H54 (cell line): Measurements from ENCODE around the gene KCNJ10.

ENCODE experiments used
- DNase-seq: peaks from one replicate; pipeline ENCODE4 v3.0.0; 2011; ENCODE audit warnings: low spot score, mixed read lengths; ENCODE audit not compliant: insufficient read length
- FAIRE-seq: peaks from 3 replicates; lab custom pipeline; 2011; peaks lifted over from hg19 to GRCh38; lab: Jason Lieb, UNC
- POLR2A ChIP-seq: IDR thresholded peaks from 2 replicates; pipeline ENCODE4 v1.6.1; 2011; ENCODE audit warnings: low read depth, mild to moderate bottlenecking, low read length

Gene KCNJ10

DNA sequence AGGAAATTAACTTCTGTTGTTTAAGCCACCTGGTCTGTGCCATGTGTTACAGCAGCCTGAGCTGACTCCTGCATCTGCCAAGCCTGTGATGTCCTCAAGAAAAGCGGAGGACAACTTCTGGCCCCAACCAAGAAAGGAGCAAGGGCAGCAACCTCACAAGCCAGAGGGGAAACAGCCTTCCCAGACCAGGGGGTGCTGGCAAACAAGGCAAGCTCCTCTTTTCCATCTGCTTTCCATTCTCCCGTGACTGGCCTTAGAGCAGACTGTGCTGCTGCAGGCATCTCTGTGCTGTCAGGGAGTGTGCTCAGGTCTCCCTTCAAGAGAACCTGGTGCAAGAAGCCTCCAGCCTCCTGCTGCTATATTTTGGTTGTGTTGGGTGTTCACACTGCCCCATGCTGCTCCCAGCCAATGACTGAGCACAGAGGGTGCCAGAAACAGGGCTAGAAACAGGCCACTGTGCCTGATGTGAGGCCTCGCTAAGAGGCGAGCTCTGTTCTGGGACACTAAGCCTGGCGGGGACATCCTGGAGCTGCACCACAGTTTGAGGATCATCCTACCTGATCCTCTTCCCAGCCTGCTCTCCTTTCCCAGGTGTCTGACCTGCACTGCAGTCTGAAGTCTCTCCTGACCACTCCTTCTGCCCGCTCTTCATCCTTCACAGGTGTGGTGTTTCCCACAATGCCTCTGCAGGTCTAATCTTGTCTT is 88.5 kb downstream of the KCNJ10 start:
- no peak for DNase-seq
- FAIRE-seq, result no peak
- no peak for TF ChIP-seq POLR2A

GRCh38 chr1:159980786-159981185 is 89.2 kb downstream of the KCNJ10 start:
- DNase-seq, result no peak
- no peak for TF ChIP-seq POLR2A

GRCh38 chr1:159980076-159980475 is 89.9 kb downstream of the KCNJ10 start:
- no peak for TF ChIP-seq POLR2A
- DNase-seq, result no peak
- no peak for FAIRE-seq

More at GRCh38 chr1:159980786-159981185, 89.2 kb downstream of the KCNJ10 start:
- no peak for FAIRE-seq

DNA sequence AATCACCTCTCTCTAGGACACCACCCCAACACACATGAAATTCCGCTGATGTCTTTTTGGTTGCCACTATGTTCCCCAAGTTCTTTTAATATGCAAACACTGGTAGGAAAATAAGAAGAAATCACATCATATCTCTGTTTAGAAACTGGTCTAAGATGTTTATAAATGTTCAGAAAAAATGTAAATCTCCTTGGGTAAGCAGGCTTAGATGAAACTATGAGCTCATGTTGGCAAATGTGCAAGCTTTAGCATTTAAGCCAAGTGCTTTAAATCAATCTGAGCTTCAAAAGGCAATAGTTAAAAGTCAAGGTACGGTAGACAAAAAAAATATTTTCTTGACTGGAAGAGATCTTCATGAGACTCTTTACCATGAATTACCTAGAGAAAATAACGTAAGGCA is 90.7 kb downstream of the KCNJ10 start:
- DNase-seq, result no peak
- TF ChIP-seq POLR2A, result no peak
- FAIRE-seq, result no peak

- no peak for TF ChIP-seq POLR2A
- DNase-seq, result no peak
- FAIRE-seq, result no peak
These were observed 91.9 kb downstream of the KCNJ10 start for GRCh38 chr1:159978107-159978398.

GRCh38 chr1:159977364-159978106 is 92.4 kb downstream of the KCNJ10 start:
- FAIRE-seq (no peak), DNase-seq (no peak)
- no peak for TF ChIP-seq POLR2A

DNA sequence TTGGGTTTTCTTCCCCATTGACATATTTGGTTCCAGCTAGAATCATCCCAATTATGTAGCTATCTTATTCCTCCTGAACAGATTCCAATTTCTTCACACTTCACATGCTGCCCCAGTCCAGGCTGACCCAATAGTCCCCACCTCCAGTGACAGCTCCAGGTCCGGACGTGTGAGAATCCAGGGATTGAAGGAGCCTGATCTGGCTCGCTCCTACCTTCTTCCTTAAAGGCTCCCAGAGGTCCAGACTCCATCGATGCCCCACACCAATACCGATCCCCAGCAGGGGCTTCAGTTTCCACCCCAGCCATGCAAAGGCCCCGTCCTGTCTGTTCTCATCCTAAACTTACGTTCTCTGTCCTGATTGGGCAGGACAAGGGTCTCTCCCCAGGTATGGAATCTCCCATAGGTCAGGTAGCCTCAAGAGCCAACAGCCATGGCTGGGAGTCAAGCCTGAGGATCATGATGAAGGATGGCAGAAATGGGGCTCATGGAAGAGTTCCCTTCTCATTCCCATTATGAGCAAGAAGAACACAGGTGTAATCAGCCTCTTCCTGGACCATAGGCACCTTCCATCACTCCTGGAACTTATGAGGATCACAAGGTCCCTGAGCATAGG is 95.5 kb downstream of the KCNJ10 start:
- TF ChIP-seq POLR2A, result no peak
- no peak for FAIRE-seq
- no peak for DNase-seq

DNA sequence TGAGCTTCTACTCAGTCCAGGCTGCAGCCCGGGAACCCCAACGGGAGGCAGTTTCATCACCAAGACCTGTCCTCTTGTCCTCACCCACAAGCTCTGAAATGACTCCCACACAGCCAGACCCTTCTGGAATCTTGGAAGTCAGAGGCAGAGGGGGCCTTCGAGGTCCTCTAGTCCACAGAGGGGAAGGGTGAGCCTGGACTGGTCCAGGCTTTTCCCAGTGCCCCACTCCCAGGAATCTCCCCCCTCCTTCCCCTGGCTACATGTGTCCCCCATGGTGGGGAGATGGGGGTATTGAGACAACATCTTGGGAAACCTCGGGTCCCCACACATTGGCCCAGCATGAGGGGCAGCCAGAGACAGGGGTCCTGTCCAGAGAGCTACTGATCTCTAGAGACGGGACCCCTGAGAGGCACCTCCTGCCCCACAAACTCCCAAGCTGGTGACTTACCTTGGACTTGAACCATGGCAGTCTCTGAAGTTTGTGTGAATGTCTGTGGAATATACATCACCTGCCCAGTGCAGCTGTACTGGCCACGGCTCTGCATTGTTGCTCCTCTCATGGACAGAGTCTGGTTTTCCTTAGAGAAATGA is 96.5 kb downstream of the KCNJ10 start:
- TF ChIP-seq POLR2A, result no peak
- FAIRE-seq, result no peak
- no peak for DNase-seq

- FAIRE-seq, result no peak
These were observed 97.3 kb downstream of the KCNJ10 start for GRCh38 chr1:159972443-159973205.

DNA sequence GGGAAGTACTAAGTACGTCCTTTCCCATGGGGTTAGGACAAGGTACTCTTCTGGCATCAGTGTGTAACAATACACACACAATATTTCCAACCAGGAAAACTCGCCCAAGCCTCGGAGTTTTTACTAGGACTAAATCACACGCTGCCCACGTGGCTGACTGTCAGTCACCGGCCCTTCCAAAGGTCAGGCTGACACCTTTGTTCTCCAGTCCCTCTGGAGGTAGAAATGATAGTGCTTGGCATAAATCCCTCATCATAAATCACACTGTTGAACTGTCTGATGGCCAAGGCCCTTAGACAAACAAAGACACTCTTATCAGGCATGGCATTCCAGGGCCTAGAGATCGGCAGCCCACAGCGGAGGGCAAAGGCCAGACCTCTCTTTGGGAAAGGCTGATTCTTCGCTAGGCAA is 99.0 kb downstream of the KCNJ10 start:
- DNase-seq (no peak), FAIRE-seq (no peak)
- no peak for TF ChIP-seq POLR2A

More at GRCh38 chr1:159972443-159973205, 97.3 kb downstream of the KCNJ10 start:
- DNase-seq, result no peak
- TF ChIP-seq POLR2A, result no peak

DNA sequence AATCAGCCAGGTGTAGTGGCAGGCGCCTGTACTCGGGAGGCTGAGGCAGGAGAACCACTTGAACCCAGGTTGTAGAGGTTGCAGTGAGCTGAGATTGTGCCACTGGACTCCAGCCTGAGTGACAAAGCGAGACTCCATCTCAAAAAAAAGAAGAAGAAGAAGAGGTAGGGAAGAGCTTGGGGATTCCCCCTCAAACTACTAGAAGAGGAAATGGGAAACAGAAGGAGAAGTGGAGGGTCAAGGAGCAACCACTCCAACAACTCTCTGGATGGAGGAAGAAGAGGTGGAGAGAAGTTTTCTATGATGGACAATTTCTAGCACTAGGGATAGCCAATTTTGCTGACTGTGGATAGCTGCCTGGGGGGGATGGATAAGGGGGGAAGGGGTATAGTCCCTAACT is 101.1 kb downstream of the KCNJ10 start:
- FAIRE-seq, result no peak
- no peak for DNase-seq
- no peak for TF ChIP-seq POLR2A

- no peak for TF ChIP-seq POLR2A
- no peak for DNase-seq
These were observed 104.7 kb downstream of the KCNJ10 start for GRCh38 chr1:159965263-159965662.

GRCh38 chr1:159964144-159964543 is 105.8 kb downstream of the KCNJ10 start:
- DNase-seq (no peak), FAIRE-seq (no peak)
- TF ChIP-seq POLR2A, result no peak

More at GRCh38 chr1:159965263-159965662, 104.7 kb downstream of the KCNJ10 start:
- FAIRE-seq, result no peak
